ENCODE results near the gene TSSC4. TPM values are rescaled to one million over a fixed set of nuclear protein-coding genes. Genes with fewer than 3 reads are reported as not detected.

TSSC4 gene
- total and polyA plus RNA-seq, 2 of the 13 experiments (the other 11 are each of a cell fraction or from before 2014, with no cell fraction given) = 16.2 to 58.6 TPM

DNA sequence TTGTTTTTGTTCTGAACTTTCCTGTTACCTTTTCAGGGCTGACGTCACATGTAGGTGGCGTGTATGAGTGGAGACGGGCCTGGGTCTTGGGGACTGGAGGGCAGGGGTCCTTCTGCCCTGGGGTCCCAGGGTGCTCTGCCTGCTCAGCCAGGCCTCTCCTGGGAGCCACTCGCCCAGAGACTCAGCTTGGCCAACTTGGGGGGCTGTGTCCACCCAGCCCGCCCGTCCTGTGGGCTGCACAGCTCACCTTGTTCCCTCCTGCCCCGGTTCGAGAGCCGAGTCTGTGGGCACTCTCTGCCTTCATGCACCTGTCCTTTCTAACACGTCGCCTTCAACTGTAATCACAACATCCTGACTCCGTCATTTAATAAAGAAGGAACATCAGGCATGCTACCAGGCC lies 3.5 kb upstream of the TSSC4 start:
- in situ Hi-C loops (cut with HindIII; ENCODE audit: extremely low pct_ligation_motif_present, low pct_unique_long_range_greater_than_20kb) = no loop called here
- FAIRE-seq (no peak), ATAC-seq (no peak), DNase-seq (ENCODE audit: low spot score) (no peak)
- H3K9me3 ChIP-seq (ENCODE audit: low read length) = no peaks in the 10 kb centered on the region
- 76% methylated on average over 11 of the region's 12 CpGs for WGBS (ENCODE audit: low lambda C conversion rate)
- peaks cover 19% of the 10 kb centered on the region for H3K4me1 ChIP-seq (ENCODE audit: insufficient read depth, low read length)
- no TSS peak for BruUV-seq (replicated peaks)
- H3K4me2 ChIP-seq (ENCODE audit: low read depth, low read length) = no peak overlapping the region
- H3K79me2 ChIP-seq (ENCODE audit: insufficient read depth, low read length) = peaks cover 13% of the 10 kb centered on the region
- peaks cover 7 to 10% of the 10 kb centered on the region in 2 experiments; a peak in 4 of 5 replicates for H3K27me3 ChIP-seq (ENCODE audit: control insufficient read depth in 1 of 2, insufficient read depth in 2 of 2, low read length in 2 of 2)
- no peak overlapping the region for H3K27ac ChIP-seq (ENCODE audit: extremely low read length, insufficient read depth, low read length)
- H3K36me3 ChIP-seq (replicated peaks in 1 of 2; ENCODE audit: control insufficient read depth in 1 of 2, insufficient read depth in 2 of 2, low read length in 2 of 2) = no peaks in the 10 kb centered on the region
- intact Hi-C loops (cut with micrococcal nuclease; ENCODE audit: unreplicated experiment) = no loop called here
- no peaks in the 10 kb centered on the region for H4K20me1 ChIP-seq (ENCODE audit: insufficient read depth, low read length)
- no peak overlapping the region for H3K9ac ChIP-seq (ENCODE audit: insufficient read depth, low read depth, low read length)
- ChIA-PET CTCF (ENCODE audit: low intra/inter-chr PET ratio, low total read pairs) (no interaction called here), POLR2A (no interaction called here)
- H2AFZ ChIP-seq (ENCODE audit: low read length) = no peak overlapping the region
- no peak for TF ChIP-seq MNT (IDR thresholded peaks at IDR 0.05)
- TF ChIP-seq ZBTB46 (CRISPR knock-in tag; IDR thresholded peaks at IDR 0.05; ENCODE audit: borderline replicate concordance) = no peak
- TF ChIP-seq AKAP8 (CRISPR knock-in tag; IDR thresholded peaks at IDR 0.05) = no peak
- TF ChIP-seq CCAR2 (optimal IDR thresholded peaks at IDR 0.05; ENCODE audit: low read depth, low read length) = no peak
- no peak for TF ChIP-seq ZBTB4 (CRISPR knock-in tag; IDR thresholded peaks at IDR 0.05; ENCODE audit: borderline replicate concordance)
- TF ChIP-seq MTA1 (CRISPR knock-in tag; IDR thresholded peaks at IDR 0.05; ENCODE audit: borderline replicate concordance) = no peak
- TF ChIP-seq RORA (CRISPR knock-in tag; IDR thresholded peaks at IDR 0.05) = no peak
- TF ChIP-seq CREB1 (IDR thresholded peaks at IDR 0.05) = peak; percentile 75
- TF ChIP-seq CREB1 (CRISPR knock-in tag; IDR thresholded peaks at IDR 0.05) = no peak
- no peak overlapping the region for H3K4me3 ChIP-seq (replicated peaks in 1 of 3; ENCODE audit: insufficient read depth in 1 of 3, low read depth in 2 of 3, low read length in 3 of 3)

Data from HepG2 (cell line).